GM19239 (cell line): ENCODE results near the gene EIF2B4.
"Not testable (repeated sequence)": the region's sequence is repeated elsewhere in the genome, so short reads cannot be mapped to it uniquely, and the experiment has no call there.

Experiments used
- DNase-seq: peaks from one replicate; pipeline ENCODE4 v3.0.0; 2011; ENCODE audit warnings: low spot score; ENCODE audit not compliant: insufficient read length
- FAIRE-seq: peaks from 2 replicates; lab custom pipeline; 2011; peaks lifted over from hg19 to GRCh38; lab: Jason Lieb, UNC

Gene EIF2B4

DNA sequence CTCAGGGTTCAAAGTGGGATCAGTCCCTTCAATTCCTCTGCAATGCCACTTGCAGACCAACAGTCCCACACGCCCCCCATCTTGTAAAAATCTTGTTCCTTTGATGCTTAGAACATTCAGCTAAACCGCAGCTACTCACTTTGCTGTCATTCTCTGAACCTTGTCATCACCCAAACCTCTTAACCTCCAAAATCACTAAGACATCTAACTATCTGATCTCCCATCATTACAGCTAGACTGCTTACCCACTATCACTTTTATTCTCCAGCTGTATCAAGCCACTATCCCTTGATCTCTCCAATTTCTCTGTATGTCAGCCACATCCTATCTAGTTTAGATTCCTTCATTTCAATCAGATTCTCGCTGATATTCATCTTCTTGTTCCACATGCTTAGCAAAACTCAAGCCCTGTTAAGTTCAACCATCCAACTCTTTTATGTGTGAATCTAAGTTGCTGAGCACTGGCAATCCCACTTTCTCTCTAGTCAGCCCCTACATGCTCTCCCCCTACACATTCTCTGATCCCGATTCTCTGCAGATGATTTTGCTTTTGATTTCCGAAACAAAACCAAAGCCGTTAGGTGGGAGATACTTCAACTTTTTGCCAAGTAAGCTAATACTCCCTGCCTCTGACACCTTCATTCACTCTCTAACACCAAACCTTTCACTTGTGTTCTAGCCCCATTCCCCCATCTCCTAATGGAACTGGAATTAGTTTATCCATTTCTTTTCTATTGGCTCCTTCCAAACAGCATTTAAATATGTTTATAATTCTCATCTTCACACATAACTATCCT is 18.1 kb downstream of the EIF2B4 start:
- no peak for FAIRE-seq

DNA sequence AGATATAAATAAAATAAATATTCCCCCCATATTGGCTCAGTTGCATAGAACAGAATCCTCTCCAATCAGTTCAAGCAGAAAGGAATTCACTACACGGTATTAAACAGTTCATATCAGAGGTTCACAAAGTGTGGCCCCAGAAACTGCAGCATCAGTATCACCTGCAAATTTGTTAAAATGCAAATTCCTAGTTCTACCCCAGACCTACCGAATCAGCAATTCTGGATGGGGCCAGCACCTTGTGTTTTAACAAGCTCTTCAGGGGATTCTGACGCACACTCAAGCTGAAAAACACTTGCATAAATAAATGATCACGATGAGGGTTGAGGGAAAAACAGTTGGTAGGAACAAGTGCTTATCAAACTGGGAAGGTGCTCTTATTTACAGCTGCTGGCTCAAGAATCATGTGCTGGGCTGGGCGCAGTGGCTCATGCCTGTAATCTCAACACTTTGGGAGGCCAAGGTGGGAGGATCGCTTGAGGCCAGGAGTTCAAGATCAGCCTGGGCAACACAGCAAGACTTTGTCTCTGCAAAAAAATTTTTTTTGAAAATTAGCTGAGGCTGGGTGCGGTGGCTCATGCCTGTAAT is 19.9 kb downstream of the EIF2B4 start:
- FAIRE-seq (no peak), DNase-seq (no peak)

More for the DNA sequence above, 18.1 kb downstream of the EIF2B4 start:
- DNase-seq, result no peak

DNA sequence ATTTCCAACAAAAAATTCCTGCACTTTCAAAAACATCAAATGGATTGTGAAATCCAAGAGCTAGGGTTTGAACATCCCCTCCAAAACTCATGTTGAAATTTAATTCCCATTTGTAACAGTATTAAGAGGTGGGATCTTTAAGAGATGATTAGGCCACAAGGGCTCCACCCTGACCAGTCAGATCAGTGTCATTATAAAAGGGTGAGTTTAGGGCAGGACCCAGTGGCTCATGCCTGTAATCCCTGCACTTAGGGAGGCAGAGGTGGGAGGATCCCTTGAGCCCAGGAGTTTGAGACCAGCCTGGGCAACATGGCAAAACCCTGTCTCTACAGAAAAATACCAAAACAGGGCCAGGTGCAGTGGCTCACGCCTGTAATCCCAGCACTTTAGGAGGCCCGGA is 22.5 kb downstream of the EIF2B4 start:
- DNase-seq (no peak), FAIRE-seq (no peak)

DNA sequence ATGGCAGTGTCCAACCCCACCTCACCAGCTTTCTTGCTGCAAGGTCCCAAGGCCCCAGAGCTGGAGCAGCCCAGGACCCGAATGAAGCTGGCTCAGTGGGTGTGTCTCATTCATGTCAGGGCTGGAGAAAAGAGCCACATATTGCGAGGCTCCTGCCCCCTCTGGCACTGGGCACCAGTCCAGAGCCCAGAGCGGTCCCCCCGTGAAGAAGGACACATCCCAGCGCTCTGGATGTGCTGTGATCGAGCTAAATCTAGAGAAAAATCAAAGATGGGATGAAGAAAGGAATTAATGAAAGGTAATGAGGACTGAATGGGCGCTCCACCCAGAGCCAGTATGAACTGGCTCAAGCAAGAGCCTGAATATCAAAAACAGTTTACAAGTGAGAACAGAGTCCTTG is 34.0 kb downstream of the EIF2B4 start:
- DNase-seq (no peak), FAIRE-seq (no peak)

DNA sequence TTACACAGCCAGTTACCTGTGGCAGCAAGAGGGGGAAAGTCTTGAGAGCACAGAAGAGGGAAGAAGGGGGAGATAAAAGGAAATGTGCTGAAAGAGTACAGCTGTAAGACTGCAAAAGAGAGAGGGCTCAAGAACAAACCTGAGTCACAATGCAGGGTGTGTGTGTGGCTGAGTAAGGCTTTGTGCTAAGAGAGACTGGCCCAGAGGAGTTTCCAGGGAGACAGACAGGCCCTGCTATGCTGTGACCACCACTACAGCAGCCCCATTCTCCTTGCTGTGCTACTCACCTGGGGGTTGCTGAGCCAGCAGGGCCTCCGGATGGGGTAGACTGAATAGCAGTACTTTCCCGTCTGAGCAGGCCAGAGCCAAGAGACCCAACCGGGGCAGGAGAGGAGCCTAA is 34.8 kb downstream of the EIF2B4 start:
- DNase-seq (no peak), FAIRE-seq (no peak)

DNA sequence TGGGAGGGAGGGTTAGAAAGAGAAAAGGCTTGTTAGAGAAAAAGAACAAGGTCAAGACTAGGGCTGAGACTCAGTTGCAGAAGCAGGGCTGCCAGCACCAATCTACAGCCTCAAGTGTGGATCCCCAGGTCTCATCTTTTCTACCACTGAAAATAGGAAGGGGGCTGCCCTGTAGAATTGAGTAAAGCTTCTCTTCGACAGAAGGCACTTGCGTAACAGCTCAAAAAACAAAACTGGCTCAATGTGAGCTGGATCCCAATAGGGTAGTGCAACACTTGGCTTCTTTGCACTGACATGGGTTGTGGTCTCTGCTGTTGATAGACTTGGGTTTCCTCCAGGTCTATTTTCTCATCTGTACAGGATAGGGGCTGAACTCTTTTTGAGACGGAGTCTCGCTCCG is 45.4 kb downstream of the EIF2B4 start:
- FAIRE-seq, result no peak
- no peak for DNase-seq

DNA sequence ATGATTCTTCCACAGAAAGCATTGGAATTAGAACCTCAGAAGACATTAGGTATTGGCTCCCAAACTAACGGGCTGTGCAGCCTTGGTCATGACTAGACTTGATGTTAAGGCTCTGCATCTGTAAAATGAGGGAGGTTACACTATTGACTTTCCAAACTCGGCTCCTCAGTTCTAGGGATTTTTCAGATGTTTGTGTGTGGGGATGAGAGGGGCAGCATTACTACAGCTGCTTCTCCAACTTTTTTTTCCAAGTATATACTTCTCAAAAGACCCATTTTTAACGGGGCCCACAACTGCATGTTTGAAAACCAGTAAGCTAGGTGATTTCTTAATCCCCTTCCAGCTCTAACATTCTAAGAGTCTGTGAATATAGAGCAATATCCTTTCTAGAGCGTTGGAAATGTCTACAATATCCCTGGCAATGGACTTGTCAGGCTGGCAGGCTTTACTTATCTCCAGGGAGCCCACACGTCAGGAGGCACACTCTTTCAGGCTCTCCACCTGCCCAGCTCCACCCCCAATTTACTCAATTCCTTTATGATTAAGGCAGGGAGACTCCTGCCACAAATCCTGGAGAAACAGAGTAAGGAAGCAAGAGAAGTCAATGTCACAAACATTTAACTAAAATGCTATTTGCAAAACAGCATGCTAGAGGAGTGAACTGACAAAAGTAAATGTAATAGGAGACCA is 46.4 kb downstream of the EIF2B4 start:
- DNase-seq (no peak), FAIRE-seq (no peak)

DNA sequence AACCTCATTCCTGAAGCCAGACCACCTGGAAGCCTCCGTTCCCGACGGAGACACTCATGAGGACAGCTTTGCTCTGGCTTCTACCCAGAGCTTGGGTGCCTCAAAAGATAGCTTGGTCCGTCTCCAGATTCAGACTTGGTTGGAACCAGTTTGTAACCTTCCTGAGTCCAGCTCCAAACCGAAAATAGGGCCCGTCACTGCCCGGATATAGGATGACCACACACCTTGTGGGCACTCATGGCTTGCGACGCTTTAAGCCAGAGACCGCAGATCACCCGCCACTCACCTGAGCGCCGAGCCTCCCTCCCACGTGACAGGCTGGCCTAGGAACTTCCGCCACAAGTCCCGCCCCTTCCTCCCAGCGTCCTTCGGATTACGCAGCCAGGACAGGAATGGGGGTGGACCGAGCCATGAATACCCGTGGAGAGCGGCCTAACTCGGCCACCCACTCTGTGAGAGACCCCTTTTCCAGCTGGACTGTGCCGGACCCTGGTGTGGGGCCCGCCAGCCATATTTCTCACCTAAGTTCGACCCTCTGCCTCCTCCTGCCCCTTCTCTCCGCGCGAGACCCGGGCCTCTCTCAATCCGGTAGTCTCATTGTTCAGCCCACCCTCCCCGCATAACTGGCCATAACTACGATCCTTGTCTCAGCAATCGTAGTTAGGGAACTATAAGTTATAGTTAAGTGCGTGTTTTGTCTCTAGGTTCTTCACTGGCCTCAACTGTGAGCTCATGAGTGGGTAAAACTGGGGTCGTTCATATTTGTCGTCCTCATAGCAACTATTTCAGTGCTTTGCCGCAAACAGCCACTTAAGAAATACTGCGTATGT is 47.2 kb downstream of the EIF2B4 start, which contains the start of gene MPV17:
TSS of gene MPV17 (minus strand) at position 332 of the 830 bp plus-strand sequence. CDS start 580 bp downstream, outside the sequence.
- FAIRE-seq (peak; percentile 88), DNase-seq (peak; percentile 97)

DNA sequence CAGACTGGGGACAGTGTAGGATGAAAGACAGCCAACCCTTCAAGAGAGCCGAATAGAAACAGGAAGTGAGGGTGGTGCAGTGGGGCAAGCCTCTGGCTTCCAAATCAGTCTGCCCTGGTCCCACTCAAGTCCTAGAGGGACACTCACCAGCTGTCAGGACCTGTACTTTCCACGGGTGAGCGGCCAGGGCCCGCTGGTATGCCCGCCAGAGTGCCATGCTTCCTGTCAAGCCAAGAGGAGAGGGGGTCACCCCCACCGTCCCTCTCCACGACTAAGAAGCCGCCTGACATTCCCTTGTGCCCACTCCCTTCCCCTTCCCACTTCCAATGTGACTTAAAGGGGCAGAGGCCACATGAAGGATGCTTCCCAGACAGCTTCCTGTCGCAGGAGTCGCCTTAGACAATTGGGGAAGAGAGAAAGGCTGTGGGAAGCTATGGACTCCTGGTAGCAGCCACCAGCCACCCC is 47.8 kb downstream of the EIF2B4 start:
- peak; percentile 26 for FAIRE-seq
- no peak for DNase-seq

DNA sequence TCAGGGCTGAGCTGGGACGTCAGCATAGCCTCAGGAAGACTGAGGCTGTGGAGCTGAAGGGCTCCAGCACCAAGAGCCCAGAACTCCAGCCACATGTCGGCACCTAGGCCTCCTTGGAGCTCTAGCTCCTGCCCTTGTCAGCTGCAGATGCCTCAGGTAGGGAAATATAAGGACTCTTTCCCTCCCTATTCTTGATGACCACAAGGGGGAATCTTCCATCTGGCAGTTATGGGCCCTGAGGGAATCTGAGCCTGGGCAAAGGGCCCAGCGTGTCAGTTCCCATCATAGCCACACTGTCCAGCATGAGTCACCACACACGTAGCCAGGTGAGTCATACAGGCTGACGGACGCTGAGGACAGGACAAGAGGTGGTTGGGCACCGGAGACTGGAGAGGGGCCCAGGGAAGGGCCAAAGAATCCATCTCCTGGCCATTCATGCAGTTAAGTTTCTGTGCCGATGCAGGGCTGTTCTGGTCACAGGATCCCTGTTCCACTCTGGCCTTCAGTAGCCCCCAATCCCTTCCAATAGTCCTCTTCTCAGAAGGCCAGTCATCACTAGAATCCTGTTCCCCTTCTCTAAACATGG is 49.1 kb downstream of the EIF2B4 start:
- DNase-seq (no peak), FAIRE-seq (no peak)

DNA sequence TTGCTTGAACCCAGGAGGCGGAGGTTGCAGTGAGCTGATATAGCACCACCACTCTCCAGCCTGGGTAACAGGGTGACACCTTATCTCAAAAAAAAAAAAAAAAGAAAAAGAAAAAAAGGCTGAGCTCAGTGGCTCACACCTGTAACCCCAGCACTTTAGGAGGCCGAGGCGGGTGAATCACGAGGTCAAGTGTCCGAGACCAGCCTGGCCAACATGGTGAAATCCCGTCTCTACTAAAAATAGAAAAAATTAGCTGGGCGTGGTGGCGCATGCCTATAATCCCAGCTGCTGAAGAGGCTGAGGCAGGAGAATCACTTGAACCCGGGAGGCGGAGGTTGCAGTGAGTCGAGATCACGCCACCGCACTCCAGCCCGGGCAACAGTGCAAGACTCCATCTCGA is 50.3 kb downstream of the EIF2B4 start:
- FAIRE-seq, DNase-seq: not testable (repeated sequence)

DNA sequence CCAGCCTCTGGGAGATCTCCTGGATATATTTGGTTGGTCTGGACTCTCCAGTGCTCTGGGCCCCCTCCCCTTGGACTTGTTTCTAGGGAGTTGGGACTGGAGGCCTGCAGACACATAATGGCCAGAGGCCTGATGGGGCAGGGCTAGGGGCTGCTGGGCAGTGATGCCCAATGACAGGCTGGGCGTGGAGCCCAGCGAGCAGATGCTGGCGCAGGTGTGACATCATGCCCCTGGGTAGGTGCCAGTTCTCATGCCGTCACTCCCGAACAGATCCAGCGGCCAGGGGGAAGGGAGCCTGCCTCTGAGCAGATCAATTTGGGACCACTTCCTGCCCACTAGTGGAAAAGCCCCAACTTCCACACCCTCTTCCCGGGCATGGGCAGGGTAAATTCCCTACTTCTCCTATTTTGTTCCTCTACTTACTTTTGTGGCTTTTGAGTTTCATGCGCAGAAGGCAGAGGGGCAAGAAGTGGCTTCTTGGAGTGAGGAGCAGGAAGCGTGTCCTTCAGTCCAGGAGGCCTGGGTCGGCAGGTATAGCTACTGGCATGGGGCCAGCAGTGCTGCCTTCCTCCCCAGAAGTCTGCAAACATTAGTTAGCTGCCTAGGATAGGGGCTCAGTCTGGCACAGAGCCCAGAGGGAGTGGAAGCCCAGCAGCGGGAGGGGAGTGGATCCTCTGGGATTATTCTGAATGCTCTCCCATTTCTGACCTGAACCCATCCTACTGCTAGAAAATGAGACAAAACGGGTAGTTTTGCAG is 53.3 kb downstream of the EIF2B4 start:
- FAIRE-seq, result no peak
- no peak for DNase-seq

DNA sequence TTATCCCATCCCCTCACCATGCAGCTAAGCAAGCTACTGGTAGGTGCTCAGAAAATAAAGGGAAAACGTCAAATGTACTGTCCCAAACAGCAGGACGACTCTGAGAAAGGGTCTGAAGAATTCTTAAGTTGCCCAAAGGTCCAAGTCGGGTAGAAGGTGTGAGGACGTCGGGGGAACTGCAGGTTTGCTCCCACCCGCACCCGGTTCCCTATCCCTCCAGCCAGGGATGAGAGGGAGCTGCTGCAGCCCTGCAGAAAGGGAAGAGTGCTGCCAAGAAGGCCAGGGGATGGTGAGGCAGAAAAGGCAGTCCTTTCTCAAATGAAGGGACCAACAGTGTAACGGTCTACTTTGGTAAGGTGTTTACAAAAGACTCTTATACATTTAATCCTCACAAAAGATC is 55.0 kb downstream of the EIF2B4 start:
- no peak for DNase-seq
- no peak for FAIRE-seq

DNA sequence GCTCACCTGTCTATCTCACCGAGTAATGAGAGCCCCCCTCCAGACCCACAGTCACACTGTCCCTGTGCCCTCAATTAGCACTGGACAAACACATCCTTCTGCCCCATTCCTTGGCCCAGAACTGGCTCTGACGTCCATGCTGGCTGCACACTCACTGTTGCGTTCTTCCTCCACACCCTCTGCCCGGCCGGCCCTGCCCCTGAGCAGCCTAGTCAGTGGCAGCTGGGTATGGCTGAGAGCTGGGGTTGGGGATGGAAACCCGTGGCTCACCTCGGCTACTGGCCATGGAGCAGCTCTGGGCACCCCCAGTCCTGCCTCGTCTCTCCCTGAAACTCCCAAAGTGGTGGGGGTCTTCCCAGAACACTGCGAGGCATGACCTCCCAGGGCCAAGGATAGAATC is 55.4 kb downstream of the EIF2B4 start:
- FAIRE-seq, result no peak
- DNase-seq, result no peak
